Dendritic cell treated with granulocyte-macrophage colony-stimulating factor and Interleukin-4, amounts not matched to agents 40 ng/mL and 50 ng/mL, for 4 days (primary cell): ENCODE results near the gene AHRR.

ENCODE experiments used
- H3K27ac Mint-ChIP-seq: one replicate; pipeline ENCODE4 v1.8.0; 2022; ENCODE audit warnings: mild to moderate bottlenecking, mixed read lengths
- H3K27me3 Mint-ChIP-seq: one replicate; pipeline ENCODE4 v1.8.0; 2022; ENCODE audit warnings: mild to moderate bottlenecking, mixed read lengths
- H3K36me3 Mint-ChIP-seq: one replicate; pipeline ENCODE4 v1.8.0; 2022; ENCODE audit warnings: low read depth, mixed read lengths
- H3K4me1 Mint-ChIP-seq: one replicate; pipeline ENCODE4 v1.8.0; 2022; ENCODE audit warnings: low read depth, mixed read lengths
- H3K4me3 Mint-ChIP-seq: one replicate; pipeline ENCODE4 v1.8.0; 2022; ENCODE audit warnings: mild to moderate bottlenecking, moderate library complexity, mixed read lengths
- H3K9me3 Mint-ChIP-seq: one replicate; pipeline ENCODE4 v1.8.0; 2022; ENCODE audit warnings: mixed read lengths
- intact Hi-C: fragments of 100-400 bp; cut with micrococcal nuclease; formaldehyde crosslinking; loops from one replicate; pipeline ENCODE4 v1.15.0; 2022

The AHRR gene

GRCh38 chr5:448061-448765 is 126.7 kb downstream of the AHRR start:
- no peak overlapping the region for H3K4me3 Mint-ChIP-seq
- H3K27me3 Mint-ChIP-seq = no peaks in the 10 kb centered on the region
- peaks cover 17% of the 10 kb centered on the region for H3K9me3 Mint-ChIP-seq
- intact Hi-C loops = loop anchor here (5.0 kb wide), 1 partner anchor 164 kb away; the partner anchor contains the start of gene CEP72
- H3K36me3 Mint-ChIP-seq = peaks cover 96% of the 10 kb centered on the region
- peaks cover 59% of the 10 kb centered on the region for H3K4me1 Mint-ChIP-seq
- H3K27ac Mint-ChIP-seq = peak overlapping the region; percentile 61

GRCh38 chr5:448766-449090 is 127.2 kb downstream of the AHRR start:
- Mint-ChIP-seq H3K9me3 (peaks cover 17% of the 10 kb centered on the region), H3K27me3 (no peaks in the 10 kb centered on the region), H3K4me1 (peaks cover 60% of the 10 kb centered on the region), H3K36me3 (peaks cover 97% of the 10 kb centered on the region), H3K27ac (peak overlapping the region; percentile 61), H3K4me3 (no peak overlapping the region)
- intact Hi-C loops = loop anchor here (5.0 kb wide), 1 partner anchor 164 kb away; the partner anchor contains the start of gene CEP72

GRCh38 chr5:449151-449550 is 127.6 kb downstream of the AHRR start:
- no peak overlapping the region for H3K4me3 Mint-ChIP-seq
- intact Hi-C loops = loop anchor here (5.0 kb wide), 1 partner anchor 163 kb away; the partner anchor contains the start of gene CEP72
- H3K36me3 Mint-ChIP-seq = peaks cover 100% of the 10 kb centered on the region
- peaks cover 60% of the 10 kb centered on the region for H3K4me1 Mint-ChIP-seq
- H3K27me3 Mint-ChIP-seq = no peaks in the 10 kb centered on the region
- peaks cover 17% of the 10 kb centered on the region for H3K9me3 Mint-ChIP-seq
- H3K27ac Mint-ChIP-seq = no peak overlapping the region

GRCh38 chr5:451587-452458 is 130.3 kb downstream of the AHRR start:
- peaks cover 40% of the 10 kb centered on the region for H3K4me1 Mint-ChIP-seq
- intact Hi-C loops = no loop called here
- peaks cover 17% of the 10 kb centered on the region for H3K9me3 Mint-ChIP-seq
- H3K27me3 Mint-ChIP-seq = no peaks in the 10 kb centered on the region
- H3K4me3 Mint-ChIP-seq = no peak overlapping the region
- H3K36me3 Mint-ChIP-seq = peaks cover 100% of the 10 kb centered on the region
- H3K27ac Mint-ChIP-seq = no peak overlapping the region

- H3K4me1 Mint-ChIP-seq = peaks cover 42% of the 10 kb centered on the region
- no peak overlapping the region for H3K27ac Mint-ChIP-seq
- peaks cover 17% of the 10 kb centered on the region for H3K9me3 Mint-ChIP-seq
- no peaks in the 10 kb centered on the region for H3K27me3 Mint-ChIP-seq
- intact Hi-C loops = no loop called here
- peaks cover 100% of the 10 kb centered on the region for H3K36me3 Mint-ChIP-seq
- H3K4me3 Mint-ChIP-seq = no peak overlapping the region
Observed at GRCh38 chr5:452978-453710, 131.6 kb downstream of the AHRR start.

GRCh38 chr5:453725-454481 is 132.4 kb downstream of the AHRR start:
- Mint-ChIP-seq H3K9me3 (peaks cover 17% of the 10 kb centered on the region), H3K27ac (no peak overlapping the region), H3K4me3 (no peak overlapping the region), H3K27me3 (no peaks in the 10 kb centered on the region), H3K4me1 (peaks cover 42% of the 10 kb centered on the region), H3K36me3 (peaks cover 100% of the 10 kb centered on the region)
- intact Hi-C loops = no loop called here

GRCh38 chr5:454936-455335 is 133.4 kb downstream of the AHRR start:
- H3K27ac Mint-ChIP-seq = no peak overlapping the region
- H3K36me3 Mint-ChIP-seq = peaks cover 100% of the 10 kb centered on the region
- peaks cover 17% of the 10 kb centered on the region for H3K9me3 Mint-ChIP-seq
- no peaks in the 10 kb centered on the region for H3K27me3 Mint-ChIP-seq
- H3K4me1 Mint-ChIP-seq = peaks cover 37% of the 10 kb centered on the region
- intact Hi-C loops = no loop called here
- no peak overlapping the region for H3K4me3 Mint-ChIP-seq

- H3K4me1 Mint-ChIP-seq = peaks cover 37% of the 10 kb centered on the region
Observed at GRCh38 chr5:455806-456205, 134.3 kb downstream of the AHRR start.

GRCh38 chr5:456351-457194 is 135.1 kb downstream of the AHRR start:
- Mint-ChIP-seq H3K4me3 (no peak overlapping the region), H3K36me3 (peaks cover 100% of the 10 kb centered on the region), H3K9me3 (peaks cover 11% of the 10 kb centered on the region), H3K27ac (no peak overlapping the region), H3K4me1 (peaks cover 37% of the 10 kb centered on the region), H3K27me3 (no peaks in the 10 kb centered on the region)
- intact Hi-C loops = no loop called here

More at GRCh38 chr5:455806-456205, 134.3 kb downstream of the AHRR start:
- H3K4me3 Mint-ChIP-seq = no peak overlapping the region
- intact Hi-C loops = no loop called here
- peaks cover 100% of the 10 kb centered on the region for H3K36me3 Mint-ChIP-seq
- no peak overlapping the region for H3K27ac Mint-ChIP-seq
- H3K9me3 Mint-ChIP-seq = peaks cover 17% of the 10 kb centered on the region
- no peaks in the 10 kb centered on the region for H3K27me3 Mint-ChIP-seq

GRCh38 chr5:457195-457961 is 135.9 kb downstream of the AHRR start:
- H3K9me3 Mint-ChIP-seq = peaks cover 3% of the 10 kb centered on the region
- H3K36me3 Mint-ChIP-seq = peaks cover 100% of the 10 kb centered on the region
- intact Hi-C loops = no loop called here
- H3K27me3 Mint-ChIP-seq = no peaks in the 10 kb centered on the region
- no peak overlapping the region for H3K27ac Mint-ChIP-seq
- no peak overlapping the region for H3K4me3 Mint-ChIP-seq
- H3K4me1 Mint-ChIP-seq = peaks cover 37% of the 10 kb centered on the region

- H3K27me3 Mint-ChIP-seq = no peaks in the 10 kb centered on the region
- H3K27ac Mint-ChIP-seq = no peak overlapping the region
- no peaks in the 10 kb centered on the region for H3K9me3 Mint-ChIP-seq
- H3K4me1 Mint-ChIP-seq = peaks cover 30% of the 10 kb centered on the region
- H3K36me3 Mint-ChIP-seq = peaks cover 100% of the 10 kb centered on the region
- no peak overlapping the region for H3K4me3 Mint-ChIP-seq
- intact Hi-C loops = no loop called here
Observed at GRCh38 chr5:458547-459353, 137.2 kb downstream of the AHRR start.
